NT2/D1 (cell line): Measurements from ENCODE around the gene RMRP.

Source experiments
- YY1 ChIP-seq: IDR thresholded peaks from 2 replicates; pipeline ENCODE4 v1.6.1; 2011; ENCODE audit not compliant: insufficient read length, insufficient read depth
- ZNF274 ChIP-seq: IDR thresholded peaks from 2 replicates; pipeline ENCODE4 v1.6.1; 2011; ENCODE audit warnings: mild to moderate bottlenecking, low read depth, low read length

DNA sequence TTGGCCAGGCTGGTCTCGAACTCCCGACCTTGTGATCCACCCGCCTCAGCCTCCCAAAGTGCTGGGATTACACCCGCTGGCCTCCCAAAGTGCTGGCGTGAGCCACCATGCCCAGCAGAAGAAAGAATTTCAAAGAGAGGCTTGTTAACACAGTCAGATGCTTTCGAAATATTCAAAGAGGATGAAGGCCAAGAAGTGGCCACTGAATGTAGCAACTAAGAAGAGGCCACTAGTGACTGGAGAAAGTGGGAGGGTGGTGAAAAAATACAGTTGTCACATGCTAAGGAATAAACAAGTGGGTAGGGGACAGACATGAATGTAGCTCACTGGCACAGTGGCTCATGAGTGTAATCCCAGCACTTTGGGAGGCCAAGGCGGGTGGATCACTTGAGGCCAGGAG is 44.9 kb upstream of the RMRP start:
- TF ChIP-seq YY1: no peak
- TF ChIP-seq ZNF274: no peak
